Upper lobe of right lung (tissue), 1 donor: ENCODE results near the gene OR56B1. TPM values are rescaled to one million over a fixed set of nuclear protein-coding genes. Genes with fewer than 3 reads are reported as not detected.

Experiments used
- ATAC-seq: fragments of 200-7000 bp; cut with Tn5 transposase; one replicate; pipeline ENCODE4 v1.9.1; 2020; ENCODE audit warnings: mild to moderate bottlenecking, moderate library complexity
- DNase-seq: peaks from one replicate; pipeline ENCODE4 v3.0.0-alpha.2; 2020
- H3K27ac ChIP-seq: fragments of 200-600 bp; one replicate; pipeline ENCODE4 v1.8.0; 2022
- H3K27me3 ChIP-seq: fragments of 200-600 bp; one replicate; pipeline ENCODE4 v1.8.0; 2022; ENCODE audit warnings: mild to moderate bottlenecking
- H3K36me3 ChIP-seq: fragments of 200-600 bp; one replicate; pipeline ENCODE4 v1.8.0; 2022
- H3K4me1 ChIP-seq: fragments of 200-600 bp; one replicate; pipeline ENCODE4 v1.8.0; 2022
- H3K4me3 ChIP-seq: fragments of 200-600 bp; one replicate; pipeline ENCODE4 v1.8.0; 2022; ENCODE audit warnings: mild to moderate bottlenecking
- H3K9me3 ChIP-seq: fragments of 200-600 bp; one replicate; pipeline ENCODE4 v1.8.0; 2022
- intact Hi-C: fragments of 100-400 bp; cut with DNase I; formaldehyde crosslinking; loops from one replicate; pipeline ENCODE4 v1.11.0; 2022
- total RNA-seq: library from RNA; stranded (reverse); fragmentation: NEBNext Ultra II Directional; extraction: Animal tissue kit (Norgen Biotek cat#: 25700); gene quantifications from one replicate; pipeline ENCODE4 v1.2.1, GENCODE V29; 2021
- TF ChIP-seq, protein P1 (sequence below): fragments of 200-600 bp; IDR thresholded peaks from one replicate; pipeline ENCODE4 v1.8.0; 2022; ENCODE audit warnings: antibody characterized with exemption
- donor health status: DM: no; HTN: yes; CAD: no; lungs with severe emphysema.

The OR56B1 gene
- total RNA-seq, 1 donor from 2014 or later, result 0.17 TPM

DNA sequence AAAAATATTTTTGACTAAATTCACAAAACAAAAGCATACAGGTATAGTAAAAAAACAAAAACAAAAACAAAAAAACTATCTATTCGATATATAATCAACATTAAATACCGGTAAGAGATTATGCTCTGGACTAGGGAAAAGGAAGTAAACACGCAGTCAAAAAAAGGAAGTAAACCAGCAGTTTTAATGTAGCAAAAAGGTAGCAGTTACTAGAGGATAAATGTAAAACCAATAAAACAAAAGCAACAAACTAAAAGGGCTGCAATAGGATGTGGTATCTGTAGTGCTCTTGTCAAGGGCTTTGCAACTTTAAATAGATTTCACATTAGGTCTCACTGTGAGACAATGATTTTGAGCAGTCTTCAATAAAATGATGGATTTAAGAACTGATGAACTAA is 44.3 kb upstream of the OR56B1 start:
- ATAC-seq, result no peak
- no peaks in the 10 kb centered on the region for H3K27me3 ChIP-seq
- TF ChIP-seq, protein P1, sequence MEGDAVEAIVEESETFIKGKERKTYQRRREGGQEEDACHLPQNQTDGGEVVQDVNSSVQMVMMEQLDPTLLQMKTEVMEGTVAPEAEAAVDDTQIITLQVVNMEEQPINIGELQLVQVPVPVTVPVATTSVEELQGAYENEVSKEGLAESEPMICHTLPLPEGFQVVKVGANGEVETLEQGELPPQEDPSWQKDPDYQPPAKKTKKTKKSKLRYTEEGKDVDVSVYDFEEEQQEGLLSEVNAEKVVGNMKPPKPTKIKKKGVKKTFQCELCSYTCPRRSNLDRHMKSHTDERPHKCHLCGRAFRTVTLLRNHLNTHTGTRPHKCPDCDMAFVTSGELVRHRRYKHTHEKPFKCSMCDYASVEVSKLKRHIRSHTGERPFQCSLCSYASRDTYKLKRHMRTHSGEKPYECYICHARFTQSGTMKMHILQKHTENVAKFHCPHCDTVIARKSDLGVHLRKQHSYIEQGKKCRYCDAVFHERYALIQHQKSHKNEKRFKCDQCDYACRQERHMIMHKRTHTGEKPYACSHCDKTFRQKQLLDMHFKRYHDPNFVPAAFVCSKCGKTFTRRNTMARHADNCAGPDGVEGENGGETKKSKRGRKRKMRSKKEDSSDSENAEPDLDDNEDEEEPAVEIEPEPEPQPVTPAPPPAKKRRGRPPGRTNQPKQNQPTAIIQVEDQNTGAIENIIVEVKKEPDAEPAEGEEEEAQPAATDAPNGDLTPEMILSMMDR, result no peak
- H3K4me1 ChIP-seq, result peaks cover 17% of the 10 kb centered on the region
- DNase-seq, result no peak
- H3K27ac ChIP-seq, result peak overlapping the region; percentile 94
- no peaks in the 10 kb centered on the region for H3K9me3 ChIP-seq
- H3K36me3 ChIP-seq, result peaks cover 12% of the 10 kb centered on the region
- intact Hi-C loops, result no loop called here
- peak overlapping the region; percentile 70 for H3K4me3 ChIP-seq

DNA sequence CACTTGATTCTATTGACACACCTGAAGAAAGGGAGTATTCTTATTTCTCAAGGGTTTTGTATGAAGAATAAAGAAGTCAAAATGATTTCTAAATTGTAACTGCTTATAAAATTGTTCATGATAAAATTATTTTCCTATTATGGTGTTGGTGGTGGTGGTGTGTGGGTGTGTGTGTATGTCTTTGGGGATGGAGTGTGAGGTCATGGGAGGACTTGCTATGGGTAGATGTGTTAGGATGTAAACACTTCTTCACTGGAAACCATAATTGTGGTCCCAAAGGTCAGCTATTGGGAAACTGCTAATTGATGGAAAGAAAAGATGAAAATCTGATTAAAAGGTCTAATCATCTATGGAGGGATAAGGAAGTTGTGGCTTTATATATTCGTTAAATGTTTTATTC is 41.6 kb upstream of the OR56B1 start:
- peaks cover 35% of the 10 kb centered on the region for H3K36me3 ChIP-seq
- H3K27me3 ChIP-seq, result no peaks in the 10 kb centered on the region
- no peaks in the 10 kb centered on the region for H3K9me3 ChIP-seq
- TF ChIP-seq, protein P1, result no peak
- intact Hi-C loops, result no loop called here
- H3K4me1 ChIP-seq, result peaks cover 7% of the 10 kb centered on the region
- H3K27ac ChIP-seq, result no peak overlapping the region
- no peak for ATAC-seq
- H3K4me3 ChIP-seq, result no peak overlapping the region
- no peak for DNase-seq

DNA sequence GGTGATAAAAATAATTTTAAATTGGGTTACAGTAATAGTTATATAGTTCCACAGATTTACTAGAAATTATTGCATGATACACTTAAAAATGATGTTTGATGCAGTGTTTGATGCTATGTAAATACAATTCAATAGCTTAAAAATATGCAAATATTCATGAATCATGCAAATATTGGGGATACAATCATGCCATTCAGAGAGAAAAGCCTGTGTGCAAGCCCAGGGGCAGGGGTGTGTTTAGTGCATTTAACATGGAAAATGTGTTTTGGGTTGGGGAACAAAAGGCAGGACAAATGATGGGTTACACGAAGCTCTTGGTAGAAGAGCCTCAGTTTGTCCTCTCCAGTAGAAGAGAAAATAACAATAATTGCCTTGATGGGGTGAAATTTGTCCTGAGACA is 40.7 kb upstream of the OR56B1 start:
- TF ChIP-seq, protein P1, result no peak
- H3K4me3 ChIP-seq, result no peak overlapping the region
- ATAC-seq, result no peak
- H3K9me3 ChIP-seq, result no peaks in the 10 kb centered on the region
- DNase-seq, result no peak
- H3K27ac ChIP-seq, result no peak overlapping the region
- no peaks in the 10 kb centered on the region for H3K27me3 ChIP-seq
- peaks cover 7% of the 10 kb centered on the region for H3K4me1 ChIP-seq
- intact Hi-C loops, result no loop called here
- peaks cover 44% of the 10 kb centered on the region for H3K36me3 ChIP-seq

DNA sequence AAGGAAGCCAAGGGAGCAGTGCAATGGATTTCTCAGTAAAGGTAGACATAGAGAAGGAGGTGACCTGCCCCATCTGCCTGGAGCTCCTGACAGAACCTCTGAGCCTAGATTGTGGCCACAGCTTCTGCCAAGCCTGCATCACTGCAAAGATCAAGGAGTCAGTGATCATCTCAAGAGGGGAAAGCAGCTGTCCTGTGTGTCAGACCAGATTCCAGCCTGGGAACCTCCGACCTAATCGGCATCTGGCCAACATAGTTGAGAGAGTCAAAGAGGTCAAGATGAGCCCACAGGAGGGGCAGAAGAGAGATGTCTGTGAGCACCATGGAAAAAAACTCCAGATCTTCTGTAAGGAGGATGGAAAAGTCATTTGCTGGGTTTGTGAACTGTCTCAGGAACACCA is 40.0 kb upstream of the OR56B1 start:
- no peaks in the 10 kb centered on the region for H3K9me3 ChIP-seq
- ATAC-seq (peak; percentile 27), DNase-seq (no peak)
- intact Hi-C loops, result no loop called here
- H3K27me3 ChIP-seq, result no peaks in the 10 kb centered on the region
- no peak overlapping the region for H3K27ac ChIP-seq
- TF ChIP-seq, protein P1, result no peak
- H3K4me1 ChIP-seq, result peaks cover 7% of the 10 kb centered on the region
- H3K36me3 ChIP-seq, result peaks cover 50% of the 10 kb centered on the region
- no peak overlapping the region for H3K4me3 ChIP-seq

- DNase-seq (no peak), ATAC-seq (no peak)
- H3K27ac ChIP-seq, result no peak overlapping the region
- H3K36me3 ChIP-seq, result peaks cover 68% of the 10 kb centered on the region
- no peaks in the 10 kb centered on the region for H3K27me3 ChIP-seq
- peaks cover 7% of the 10 kb centered on the region for H3K4me1 ChIP-seq
- TF ChIP-seq, protein P1, result no peak
- intact Hi-C loops, result no loop called here
- H3K4me3 ChIP-seq, result no peak overlapping the region
- H3K9me3 ChIP-seq, result no peaks in the 10 kb centered on the region
These were observed 38.0 kb upstream of the OR56B1 start for GRCh38 chr11:5698281-5698680.

- ATAC-seq, result no peak
These were observed 35.7 kb upstream of the OR56B1 start for GRCh38 chr11:5700421-5701054.

More at GRCh38 chr11:5700421-5701054, 35.7 kb upstream of the OR56B1 start:
- Histone ChIP-seq H3K4me1 (peaks cover 7% of the 10 kb centered on the region), H3K27ac (no peak overlapping the region), H3K36me3 (peaks cover 90% of the 10 kb centered on the region), H3K4me3 (no peak overlapping the region), H3K9me3 (no peaks in the 10 kb centered on the region), H3K27me3 (no peaks in the 10 kb centered on the region)
- intact Hi-C loops, result no loop called here
- TF ChIP-seq, protein P1, result no peak
- DNase-seq, result no peak
